ENCODE measurements around the gene AKR1C2. TPM values are rescaled to one million over a fixed set of nuclear protein-coding genes. Genes with fewer than 3 reads are reported as not detected.
"Not testable (repeated sequence)": the region's sequence is repeated elsewhere in the genome, so short reads cannot be mapped to it uniquely, and the experiment has no call there.

The AKR1C2 gene
- total RNA-seq, 1 donor from 2014 or later: 17.5 TPM

- peaks cover 41% of the 10 kb centered on the region for H3K4me1 ChIP-seq
- peak; percentile 30 for TF ChIP-seq CTCF (IDR thresholded peaks at IDR 0.05; ENCODE audit: borderline replicate concordance)
- peak overlapping the region; percentile 82 for H3K27ac ChIP-seq (replicated peaks)
- DNase-seq; H3K36me3 ChIP-seq; H3K27me3 ChIP-seq (ENCODE audit: low read depth); intact Hi-C loops (cut with micrococcal nuclease); H3K4me3 ChIP-seq; H3K9me3 ChIP-seq (replicated peaks): not testable (repeated sequence)
Measured at GRCh38 chr10:4942931-4943330, 60.7 kb downstream of the AKR1C2 start.

- no peaks in the 10 kb centered on the region for H3K36me3 ChIP-seq
- no peak for DNase-seq
- peaks cover 41% of the 10 kb centered on the region for H3K4me1 ChIP-seq
- H3K4me3 ChIP-seq: no peak overlapping the region
- peak overlapping the region; percentile 82 for H3K27ac ChIP-seq (replicated peaks)
- no peaks in the 10 kb centered on the region for H3K27me3 ChIP-seq (ENCODE audit: low read depth)
- intact Hi-C loops (cut with micrococcal nuclease): no loop called here
- no peak for TF ChIP-seq CTCF (IDR thresholded peaks at IDR 0.05; ENCODE audit: borderline replicate concordance)
- H3K9me3 ChIP-seq (replicated peaks): no peaks in the 10 kb centered on the region
Measured at GRCh38 chr10:4941540-4942330, 61.9 kb downstream of the AKR1C2 start.

- H3K9me3 ChIP-seq (replicated peaks); H3K27me3 ChIP-seq (ENCODE audit: low read depth); H3K36me3 ChIP-seq; intact Hi-C loops (cut with micrococcal nuclease); H3K4me3 ChIP-seq; DNase-seq: not testable (repeated sequence)
- Histone ChIP-seq H3K4me1 (peaks cover 41% of the 10 kb centered on the region), H3K27ac (replicated peaks) (peak overlapping the region; percentile 82)
Measured at GRCh38 chr10:4940909-4941308, 62.7 kb downstream of the AKR1C2 start.

GRCh38 chr10:4940073-4940428 is 63.6 kb downstream of the AKR1C2 start:
- DNase-seq; intact Hi-C loops (cut with micrococcal nuclease); H3K9me3 ChIP-seq (replicated peaks); H3K27me3 ChIP-seq (ENCODE audit: low read depth); H3K4me3 ChIP-seq; H3K36me3 ChIP-seq; H3K27ac ChIP-seq (replicated peaks): not testable (repeated sequence)
- peaks cover 40% of the 10 kb centered on the region for H3K4me1 ChIP-seq

GRCh38 chr10:4939224-4940072 is 64.2 kb downstream of the AKR1C2 start:
- DNase-seq: no peak
- intact Hi-C loops (cut with micrococcal nuclease): no loop called here
- no peaks in the 10 kb centered on the region for H3K27me3 ChIP-seq (ENCODE audit: low read depth)
- peaks cover 34% of the 10 kb centered on the region for H3K4me1 ChIP-seq
- no peaks in the 10 kb centered on the region for H3K36me3 ChIP-seq
- H3K9me3 ChIP-seq (replicated peaks): no peaks in the 10 kb centered on the region
- H3K27ac ChIP-seq (replicated peaks): no peak overlapping the region
- H3K4me3 ChIP-seq: no peak overlapping the region
- no peak for TF ChIP-seq CTCF (IDR thresholded peaks at IDR 0.05; ENCODE audit: borderline replicate concordance)

Other genes with a start within 250 kb of the AKR1C2 start
- gene AKR1E2, start 177.7 kb downstream of the AKR1C2 start, total RNA-seq: 5.9 TPM
- 34.1 TPM for gene AKR1C1, start 40.4 kb downstream of the AKR1C2 start, total RNA-seq
- gene AKR1C3, start 90.6 kb upstream of the AKR1C2 start, total RNA-seq: 27.1 TPM
- gene AKR1C8, start 181.3 kb upstream of the AKR1C2 start, total RNA-seq: 0.22 TPM
- gene AKR1C4, start 193.0 kb upstream of the AKR1C2 start, total RNA-seq: not detected